ENCODE results near the gene PARD3B.

GRCh38 chr2:205216092-205216491, 670.8 kb downstream of the PARD3B start:
- no peak for TF ChIP-seq CTCF (conservative IDR thresholded peaks at IDR 0.05; ENCODE audit: low read depth, low read length)
- TF ChIP-seq EZH2 (IDR thresholded peaks at IDR 0.05; ENCODE audit: borderline replicate concordance, low read depth, low read length, poor library complexity, severe bottlenecking) = no peak

Data from A673 (cell line).